Liver (tissue), 9 donors: ENCODE measurements around the gene PROKR1. TPM values are rescaled to one million over a fixed set of nuclear protein-coding genes. Genes with fewer than 3 reads are reported as not detected.

ENCODE experiments used
- DNase-seq: peaks from one replicate; pipeline ENCODE4 v3.0.0-alpha.2; 2017; ENCODE audit warnings: low spot score
- H3K27ac ChIP-seq, 2 donors: one replicate each; pipeline ENCODE4 v1.7.0; 2013; ENCODE audit warnings: inconsistent platforms in 2 of 2, low read length in 2 of 2, control low read depth in 1 of 2, low read depth in 1 of 2, mild to moderate bottlenecking in 1 of 2
- H3K27me3 ChIP-seq, 4 donors: one replicate each; pipeline versions ENCODE4 v1.6.1 to v1.7.0; 2013; ENCODE audit warnings: low read length in 3 of 4, inconsistent platforms in 1 of 4, mild to moderate bottlenecking in 1 of 4, moderate library complexity in 1 of 4; ENCODE audit not compliant: control insufficient read depth in 4 of 4, insufficient read depth in 4 of 4
- H3K36me3 ChIP-seq, 4 donors: one replicate each; pipeline versions ENCODE4 v1.6.1 to v1.7.0; 2013; ENCODE audit warnings: low read length in 3 of 4, mild to moderate bottlenecking in 3 of 4, low read depth in 1 of 4, moderate library complexity in 1 of 4; ENCODE audit not compliant: control insufficient read depth in 4 of 4, insufficient read depth in 3 of 4
- H3K4me1 ChIP-seq, 4 donors: one replicate each; pipeline versions ENCODE4 v1.6.1 to v1.7.0; 2013; ENCODE audit warnings: low read length in 3 of 4, mild to moderate bottlenecking in 3 of 4, moderate library complexity in 1 of 4; ENCODE audit not compliant: control insufficient read depth in 4 of 4, insufficient read depth in 4 of 4
- H3K4me3 ChIP-seq, 3 donors: one replicate each; pipeline versions ENCODE4 v1.6.1 to v1.7.0; 2013; ENCODE audit warnings: low read length in 3 of 3, control low read depth in 1 of 3, low read depth in 1 of 3, mild to moderate bottlenecking in 1 of 3
- H3K9ac ChIP-seq, 2 donors: one replicate each; pipeline ENCODE4 v1.7.0; 2013; ENCODE audit warnings: low read length in 2 of 2, mild to moderate bottlenecking in 2 of 2, moderate library complexity in 2 of 2, control low read depth in 1 of 2, low read depth in 1 of 2
- H3K9me3 ChIP-seq, 4 donors: one replicate each; pipeline versions ENCODE4 v1.6.1 to v1.7.0; 2013; ENCODE audit warnings: low read length in 3 of 4; ENCODE audit not compliant: control insufficient read depth in 4 of 4
- EGR1 ChIP-seq, 2 donors: IDR thresholded peaks; 2 replicates each; pipeline ENCODE4 v1.6.1; 2016 to 2018; ENCODE audit warnings: antibody characterized with exemption in 2 of 2, low read depth in 2 of 2
- FOXA1 ChIP-seq: IDR thresholded peaks from 2 replicates; pipeline ENCODE4 v1.6.1; 2016; ENCODE audit warnings: antibody characterized with exemption
- FOXA2 ChIP-seq: IDR thresholded peaks from 2 replicates; pipeline ENCODE4 v1.6.1; 2016; ENCODE audit warnings: antibody characterized with exemption
- GABPA ChIP-seq, 2 donors: IDR thresholded peaks in 1 of 2; conservative IDR thresholded peaks in 1 of 2; 2 replicates each; pipeline ENCODE4 v1.6.1; 2016; ENCODE audit warnings: antibody characterized with exemption in 2 of 2, mild to moderate bottlenecking in 1 of 2, moderate library complexity in 1 of 2
- HNF4A ChIP-seq, 2 donors: conservative IDR thresholded peaks; 2 replicates each; pipeline ENCODE4 v1.6.1; 2016; ENCODE audit warnings: antibody characterized with exemption in 2 of 2, mild to moderate bottlenecking in 2 of 2
- HNF4G ChIP-seq: IDR thresholded peaks from 2 replicates; pipeline ENCODE4 v1.6.1; 2016; ENCODE audit warnings: antibody characterized with exemption
- JUND ChIP-seq, 2 donors: IDR thresholded peaks; 2 replicates each; pipeline ENCODE4 v1.6.1; 2016; ENCODE audit warnings: antibody characterized with exemption in 2 of 2
- NR2F2 ChIP-seq: IDR thresholded peaks from 2 replicates; pipeline ENCODE4 v1.6.1; 2016; ENCODE audit warnings: antibody characterized with exemption
- RAD21 ChIP-seq, 2 donors: IDR thresholded peaks; 2 replicates each; pipeline ENCODE4 v1.6.1; 2016; ENCODE audit warnings: antibody characterized with exemption in 2 of 2, mild to moderate bottlenecking in 2 of 2
- RXRA ChIP-seq, 2 donors: IDR thresholded peaks; 2 replicates each; pipeline ENCODE4 v1.6.1; 2017 to 2018; ENCODE audit warnings: antibody characterized with exemption in 2 of 2, mild to moderate bottlenecking in 1 of 2
- SP1 ChIP-seq: IDR thresholded peaks from 2 replicates; pipeline ENCODE4 v1.6.1; 2018; ENCODE audit warnings: antibody characterized with exemption, mild to moderate bottlenecking
- TAF1 ChIP-seq: conservative IDR thresholded peaks from 2 replicates; pipeline ENCODE4 v1.6.1; 2016; ENCODE audit warnings: antibody characterized with exemption, mild to moderate bottlenecking
- YY1 ChIP-seq: IDR thresholded peaks from 2 replicates; pipeline ENCODE4 v1.6.1; 2016; ENCODE audit warnings: antibody characterized with exemption, mild to moderate bottlenecking
- WGBS: extraction: QIAGEN DNeasy Blood & Tissue Kit; methylation state at CpG from one replicate; pipeline ENCODE4 v1.1.7; 2013; 5-methylcytosine and 5-hydroxymethylcytosine counted together
- polyA plus RNA-seq, 2 donors: library from polyadenylated mRNA; stranded (reverse) in 1 of 2; unstranded in 1 of 2; fragments of 200-250 nt in 1 of 2; fragments of >200 nt in 1 of 2; fragmentation: Nextera tagmentation in 1 of 2; extraction: Ambion mirVana in 1 of 2; gene quantifications; one replicate each; pipeline versions ENCODE4 v1.2.1 to v1.2.3, GENCODE V29; 2013 to 2015
- total RNA-seq, 2 donors: library from RNA; depleted of rRNA; stranded (reverse); fragments of >200 nt; gene quantifications; one replicate each; pipeline ENCODE4 v1.2.3, GENCODE V29; 2014
- TF ChIP-seq, protein P1 (sequence below): IDR thresholded peaks from 2 replicates; pipeline ENCODE4 v1.6.1; 2016; ENCODE audit warnings: antibody characterized with exemption
- TF ChIP-seq, protein P2 (sequence below): IDR thresholded peaks from 2 replicates; pipeline ENCODE4 v1.6.1; 2016; ENCODE audit warnings: antibody characterized with exemption
- TF ChIP-seq, protein P3 (sequence below): IDR thresholded peaks from 2 replicates; pipeline ENCODE4 v1.6.1; 2016; ENCODE audit warnings: antibody characterized with exemption
- TF ChIP-seq, protein P4 (sequence below): IDR thresholded peaks from 2 replicates; pipeline ENCODE4 v1.6.1; 2016; ENCODE audit warnings: antibody characterized with exemption, mild to moderate bottlenecking
- TF ChIP-seq, protein P5 (sequence below): fragments of 150-350 bp; IDR thresholded peaks from 2 replicates; pipeline ENCODE4 v1.5.1; 2017; ENCODE audit warnings: improper control_type of control experiment, low read depth, low read length; ENCODE audit not compliant: missing input control
- donor health status: healthy.
- donor health status: healthy.
- donor health status: healthy.
- donor health status: healthy.
- donor health status: healthy.

The PROKR1 gene
- total and polyA plus RNA-seq, 4 donors, result 0.02 to 0.05 TPM; not detected in 2

DNA sequence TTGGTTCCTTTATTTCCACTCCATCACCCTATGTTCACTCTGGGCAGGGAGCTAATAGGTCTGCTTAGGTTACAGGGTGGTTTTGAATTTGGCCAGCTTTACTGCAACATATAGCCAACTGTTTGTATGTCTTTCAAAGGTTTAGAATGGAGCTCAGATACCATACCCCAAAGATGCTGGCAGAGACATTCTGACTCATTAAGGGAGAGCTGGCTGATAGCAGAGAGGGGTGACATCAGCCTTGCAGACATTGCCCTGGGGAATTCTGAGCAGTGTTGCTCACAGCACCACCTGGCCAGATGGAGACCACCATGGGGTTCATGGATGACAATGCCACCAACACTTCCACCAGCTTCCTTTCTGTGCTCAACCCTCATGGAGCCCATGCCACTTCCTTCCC lies 2.1 kb downstream of the PROKR1 start:
- no peak overlapping the region for H3K27ac ChIP-seq
- peaks cover 3 to 11% (median 5%) of the 10 kb centered on the region in 4 donors for H3K4me1 ChIP-seq
- H3K36me3 ChIP-seq, result no peaks in the 10 kb centered on the region
- H3K27me3 ChIP-seq, result no peaks in the 10 kb centered on the region
- TF ChIP-seq HNF4G (no peak), GABPA (IDR thresholded peaks at IDR 0.05 in 1 of 2, conservative IDR thresholded peaks at IDR 0.05 in 1 of 2) (no peak), JUND (IDR thresholded peaks at IDR 0.05) (no peak), RAD21 (IDR thresholded peaks at IDR 0.05) (no peak), EGR1 (IDR thresholded peaks at IDR 0.05; ENCODE audit: low read depth in 2 of 2) (no peak), HNF4A (conservative IDR thresholded peaks at IDR 0.05) (no peak), TAF1 (no peak), FOXA2 (no peak), FOXA1 (no peak), SP1 (no peak), YY1 (no peak), RXRA (IDR thresholded peaks at IDR 0.05) (no peak)
- TF ChIP-seq, protein P1, sequence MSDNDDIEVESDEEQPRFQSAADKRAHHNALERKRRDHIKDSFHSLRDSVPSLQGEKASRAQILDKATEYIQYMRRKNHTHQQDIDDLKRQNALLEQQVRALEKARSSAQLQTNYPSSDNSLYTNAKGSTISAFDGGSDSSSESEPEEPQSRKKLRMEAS, result no peak
- TF ChIP-seq, protein P2, sequence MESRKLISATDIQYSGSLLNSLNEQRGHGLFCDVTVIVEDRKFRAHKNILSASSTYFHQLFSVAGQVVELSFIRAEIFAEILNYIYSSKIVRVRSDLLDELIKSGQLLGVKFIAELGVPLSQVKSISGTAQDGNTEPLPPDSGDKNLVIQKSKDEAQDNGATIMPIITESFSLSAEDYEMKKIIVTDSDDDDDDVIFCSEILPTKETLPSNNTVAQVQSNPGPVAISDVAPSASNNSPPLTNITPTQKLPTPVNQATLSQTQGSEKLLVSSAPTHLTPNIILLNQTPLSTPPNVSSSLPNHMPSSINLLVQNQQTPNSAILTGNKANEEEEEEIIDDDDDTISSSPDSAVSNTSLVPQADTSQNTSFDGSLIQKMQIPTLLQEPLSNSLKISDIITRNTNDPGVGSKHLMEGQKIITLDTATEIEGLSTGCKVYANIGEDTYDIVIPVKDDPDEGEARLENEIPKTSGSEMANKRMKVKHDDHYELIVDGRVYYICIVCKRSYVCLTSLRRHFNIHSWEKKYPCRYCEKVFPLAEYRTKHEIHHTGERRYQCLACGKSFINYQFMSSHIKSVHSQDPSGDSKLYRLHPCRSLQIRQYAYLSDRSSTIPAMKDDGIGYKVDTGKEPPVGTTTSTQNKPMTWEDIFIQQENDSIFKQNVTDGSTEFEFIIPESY, result no peak
- TF ChIP-seq, protein P3, sequence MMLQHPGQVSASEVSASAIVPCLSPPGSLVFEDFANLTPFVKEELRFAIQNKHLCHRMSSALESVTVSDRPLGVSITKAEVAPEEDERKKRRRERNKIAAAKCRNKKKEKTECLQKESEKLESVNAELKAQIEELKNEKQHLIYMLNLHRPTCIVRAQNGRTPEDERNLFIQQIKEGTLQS, result no peak
- TF ChIP-seq, protein P4, sequence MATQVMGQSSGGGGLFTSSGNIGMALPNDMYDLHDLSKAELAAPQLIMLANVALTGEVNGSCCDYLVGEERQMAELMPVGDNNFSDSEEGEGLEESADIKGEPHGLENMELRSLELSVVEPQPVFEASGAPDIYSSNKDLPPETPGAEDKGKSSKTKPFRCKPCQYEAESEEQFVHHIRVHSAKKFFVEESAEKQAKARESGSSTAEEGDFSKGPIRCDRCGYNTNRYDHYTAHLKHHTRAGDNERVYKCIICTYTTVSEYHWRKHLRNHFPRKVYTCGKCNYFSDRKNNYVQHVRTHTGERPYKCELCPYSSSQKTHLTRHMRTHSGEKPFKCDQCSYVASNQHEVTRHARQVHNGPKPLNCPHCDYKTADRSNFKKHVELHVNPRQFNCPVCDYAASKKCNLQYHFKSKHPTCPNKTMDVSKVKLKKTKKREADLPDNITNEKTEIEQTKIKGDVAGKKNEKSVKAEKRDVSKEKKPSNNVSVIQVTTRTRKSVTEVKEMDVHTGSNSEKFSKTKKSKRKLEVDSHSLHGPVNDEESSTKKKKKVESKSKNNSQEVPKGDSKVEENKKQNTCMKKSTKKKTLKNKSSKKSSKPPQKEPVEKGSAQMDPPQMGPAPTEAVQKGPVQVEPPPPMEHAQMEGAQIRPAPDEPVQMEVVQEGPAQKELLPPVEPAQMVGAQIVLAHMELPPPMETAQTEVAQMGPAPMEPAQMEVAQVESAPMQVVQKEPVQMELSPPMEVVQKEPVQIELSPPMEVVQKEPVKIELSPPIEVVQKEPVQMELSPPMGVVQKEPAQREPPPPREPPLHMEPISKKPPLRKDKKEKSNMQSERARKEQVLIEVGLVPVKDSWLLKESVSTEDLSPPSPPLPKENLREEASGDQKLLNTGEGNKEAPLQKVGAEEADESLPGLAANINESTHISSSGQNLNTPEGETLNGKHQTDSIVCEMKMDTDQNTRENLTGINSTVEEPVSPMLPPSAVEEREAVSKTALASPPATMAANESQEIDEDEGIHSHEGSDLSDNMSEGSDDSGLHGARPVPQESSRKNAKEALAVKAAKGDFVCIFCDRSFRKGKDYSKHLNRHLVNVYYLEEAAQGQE, result no peak
- TF ChIP-seq, protein P5, sequence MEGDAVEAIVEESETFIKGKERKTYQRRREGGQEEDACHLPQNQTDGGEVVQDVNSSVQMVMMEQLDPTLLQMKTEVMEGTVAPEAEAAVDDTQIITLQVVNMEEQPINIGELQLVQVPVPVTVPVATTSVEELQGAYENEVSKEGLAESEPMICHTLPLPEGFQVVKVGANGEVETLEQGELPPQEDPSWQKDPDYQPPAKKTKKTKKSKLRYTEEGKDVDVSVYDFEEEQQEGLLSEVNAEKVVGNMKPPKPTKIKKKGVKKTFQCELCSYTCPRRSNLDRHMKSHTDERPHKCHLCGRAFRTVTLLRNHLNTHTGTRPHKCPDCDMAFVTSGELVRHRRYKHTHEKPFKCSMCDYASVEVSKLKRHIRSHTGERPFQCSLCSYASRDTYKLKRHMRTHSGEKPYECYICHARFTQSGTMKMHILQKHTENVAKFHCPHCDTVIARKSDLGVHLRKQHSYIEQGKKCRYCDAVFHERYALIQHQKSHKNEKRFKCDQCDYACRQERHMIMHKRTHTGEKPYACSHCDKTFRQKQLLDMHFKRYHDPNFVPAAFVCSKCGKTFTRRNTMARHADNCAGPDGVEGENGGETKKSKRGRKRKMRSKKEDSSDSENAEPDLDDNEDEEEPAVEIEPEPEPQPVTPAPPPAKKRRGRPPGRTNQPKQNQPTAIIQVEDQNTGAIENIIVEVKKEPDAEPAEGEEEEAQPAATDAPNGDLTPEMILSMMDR, result no peak
- H3K9ac ChIP-seq, result no peak overlapping the region
- H3K9me3 ChIP-seq, result no peaks in the 10 kb centered on the region
- no peak for DNase-seq
- H3K4me3 ChIP-seq, result no peak overlapping the region

DNA sequence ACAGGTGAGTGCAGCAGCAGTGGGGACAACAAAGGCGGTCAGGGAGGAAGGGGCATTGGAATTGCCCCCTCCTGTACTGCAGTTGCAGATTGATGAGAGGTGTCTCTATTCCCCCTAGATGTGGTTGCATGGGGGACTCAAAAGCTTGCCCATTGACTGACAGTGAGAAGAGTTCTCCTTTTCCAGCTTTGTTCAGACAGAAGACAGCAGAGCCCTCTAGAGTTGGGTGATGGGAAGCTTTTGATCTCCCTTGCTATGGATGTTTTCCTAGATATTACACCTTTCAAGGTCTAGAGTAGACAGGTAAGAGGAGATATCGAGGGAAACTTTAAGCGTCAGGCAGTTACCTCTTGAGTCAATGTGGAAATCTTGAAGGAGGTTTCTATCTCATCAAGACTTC lies 2.9 kb downstream of the PROKR1 start:
- Histone ChIP-seq H3K4me3 (no peak overlapping the region), H3K9ac (no peak overlapping the region), H3K4me1 (peaks cover 3 to 11% (median 5%) of the 10 kb centered on the region in 4 donors), H3K27me3 (no peaks in the 10 kb centered on the region), H3K27ac (no peak overlapping the region), H3K9me3 (no peaks in the 10 kb centered on the region), H3K36me3 (no peaks in the 10 kb centered on the region)
- 65% methylated on average over 3 of the region's 3 CpGs for WGBS
- DNase-seq, result no peak
- TF ChIP-seq FOXA1 (no peak), SP1 (no peak), TAF1 (no peak), JUND (IDR thresholded peaks at IDR 0.05) (no peak), RAD21 (IDR thresholded peaks at IDR 0.05) (peak; percentile 74 to 77), EGR1 (IDR thresholded peaks at IDR 0.05; ENCODE audit: low read depth in 2 of 2) (no peak), HNF4A (conservative IDR thresholded peaks at IDR 0.05) (no peak), NR2F2 (no peak), RXRA (IDR thresholded peaks at IDR 0.05) (no peak), HNF4G (no peak), FOXA2 (no peak)
- TF ChIP-seq, protein P5, result peak; percentile 43
- TF ChIP-seq, protein P1, result no peak
